ENCODE data around the gene NRSN1. TPM values are rescaled to one million over a fixed set of nuclear protein-coding genes. Genes with fewer than 3 reads are reported as not detected.
A peak's percentile ranks its signal among the peaks of the same experiment; 100 is the strongest.

The NRSN1 gene
- total and polyA plus RNA-seq, 2 experiments from 2014 or later: 0.68 to 1.5 TPM

DNA sequence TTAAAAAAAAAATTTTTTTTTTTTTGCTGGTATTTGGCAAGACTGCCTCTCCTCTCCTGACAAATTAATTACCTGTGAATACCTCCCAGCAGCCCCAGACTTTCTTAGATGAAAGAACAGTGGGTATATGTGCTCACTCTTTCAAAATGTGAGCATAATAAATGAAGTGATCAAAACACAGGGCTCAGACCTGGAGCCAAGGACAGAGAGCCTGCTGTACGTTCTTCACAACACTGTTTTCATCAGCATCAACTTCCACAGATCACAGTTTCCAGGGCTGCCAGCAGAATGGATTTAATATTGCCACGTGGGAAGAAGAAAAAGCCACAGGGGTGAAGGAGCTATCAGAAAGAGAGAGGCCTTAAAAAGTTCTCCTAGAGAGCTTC, 25.3 kb upstream of the NRSN1 start:
- Mint-ChIP-seq H3K36me3 (ENCODE audit: low read depth) (no peaks in the 10 kb centered on the region), H3K27ac (no peak overlapping the region), H3K9me3 (no peaks in the 10 kb centered on the region), H3K27me3 (ENCODE audit: insufficient read depth, low read depth, poor library complexity) (no peaks in the 10 kb centered on the region), H3K4me1 (no peaks in the 10 kb centered on the region), H3K4me3 (no peak overlapping the region)
- 0 out of 2 replicates have a peak overlapping the region, but pooled peaks have one; percentile 56 for H2AFZ ChIP-seq
- ATAC-seq: no peak
- no peak overlapping the region for H3K4me2 ChIP-seq
- H3F3A ChIP-seq (replicated peaks; ENCODE audit: low read depth): no peaks in the 10 kb centered on the region
- no peaks in the 10 kb centered on the region for H3K4me1 ChIP-seq (ENCODE audit: insufficient read depth)
- H3K27me3 ChIP-seq (ENCODE audit: insufficient read depth): no peaks in the 10 kb centered on the region
- no peaks in the 10 kb centered on the region for H3K79me2 ChIP-seq (replicated peaks; ENCODE audit: insufficient read depth)
- H3K9me2 ChIP-seq (ENCODE audit: insufficient read depth): no peaks in the 10 kb centered on the region
- no peak for TF ChIP-seq JUNB (IDR thresholded peaks at IDR 0.05; ENCODE audit: unreplicated experiment)
- no peak for TF ChIP-seq ZNF114 (CRISPR knock-in tag; IDR thresholded peaks at IDR 0.05)
- TF ChIP-seq ETS1 (IDR thresholded peaks at IDR 0.05): no peak
- TF ChIP-seq, protein P1, sequence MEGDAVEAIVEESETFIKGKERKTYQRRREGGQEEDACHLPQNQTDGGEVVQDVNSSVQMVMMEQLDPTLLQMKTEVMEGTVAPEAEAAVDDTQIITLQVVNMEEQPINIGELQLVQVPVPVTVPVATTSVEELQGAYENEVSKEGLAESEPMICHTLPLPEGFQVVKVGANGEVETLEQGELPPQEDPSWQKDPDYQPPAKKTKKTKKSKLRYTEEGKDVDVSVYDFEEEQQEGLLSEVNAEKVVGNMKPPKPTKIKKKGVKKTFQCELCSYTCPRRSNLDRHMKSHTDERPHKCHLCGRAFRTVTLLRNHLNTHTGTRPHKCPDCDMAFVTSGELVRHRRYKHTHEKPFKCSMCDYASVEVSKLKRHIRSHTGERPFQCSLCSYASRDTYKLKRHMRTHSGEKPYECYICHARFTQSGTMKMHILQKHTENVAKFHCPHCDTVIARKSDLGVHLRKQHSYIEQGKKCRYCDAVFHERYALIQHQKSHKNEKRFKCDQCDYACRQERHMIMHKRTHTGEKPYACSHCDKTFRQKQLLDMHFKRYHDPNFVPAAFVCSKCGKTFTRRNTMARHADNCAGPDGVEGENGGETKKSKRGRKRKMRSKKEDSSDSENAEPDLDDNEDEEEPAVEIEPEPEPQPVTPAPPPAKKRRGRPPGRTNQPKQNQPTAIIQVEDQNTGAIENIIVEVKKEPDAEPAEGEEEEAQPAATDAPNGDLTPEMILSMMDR (conservative IDR thresholded peaks at IDR 0.05; ENCODE audit: low read depth in 2 of 2): no peak
- no peak for TF ChIP-seq EZH2phosphoT487 (IDR thresholded peaks at IDR 0.05; ENCODE audit: unreplicated experiment)
- TF ChIP-seq REST (IDR thresholded peaks at IDR 0.05; ENCODE audit: unreplicated experiment): no peak
- no peak for TF ChIP-seq CREB1 (CRISPR knock-in tag; IDR thresholded peaks at IDR 0.05; ENCODE audit: low read depth)
- no peak for TF ChIP-seq ZNF331 (CRISPR knock-in tag; IDR thresholded peaks at IDR 0.05; ENCODE audit: low read depth)
- TF ChIP-seq EZH2 (IDR thresholded peaks at IDR 0.05; ENCODE audit: low read depth, unreplicated experiment): no peak
- TF ChIP-seq POLR2AphosphoS5 (IDR thresholded peaks at IDR 0.05; ENCODE audit: low read depth): no peak
- no peak for TF ChIP-seq ZNF462 (CRISPR knock-in tag; IDR thresholded peaks at IDR 0.05)
- TF ChIP-seq NANOG (IDR thresholded peaks at IDR 0.05; ENCODE audit: borderline replicate concordance): no peak
- no peak for TF ChIP-seq STAT1 (IDR thresholded peaks at IDR 0.05; ENCODE audit: unreplicated experiment)
- no peak overlapping the region for H3K27ac ChIP-seq (ENCODE audit: low read depth)
- no peak overlapping the region for H3K4me3 ChIP-seq
- no peaks in the 10 kb centered on the region for H3K36me3 ChIP-seq (ENCODE audit: insufficient read depth)
- no peaks in the 10 kb centered on the region for H4K20me1 ChIP-seq (replicated peaks; ENCODE audit: insufficient read depth)
- DNase-seq (ENCODE audit: low spot score): no peak
